ENCODE data around the gene KCNJ4.

The KCNJ4 gene

DNA sequence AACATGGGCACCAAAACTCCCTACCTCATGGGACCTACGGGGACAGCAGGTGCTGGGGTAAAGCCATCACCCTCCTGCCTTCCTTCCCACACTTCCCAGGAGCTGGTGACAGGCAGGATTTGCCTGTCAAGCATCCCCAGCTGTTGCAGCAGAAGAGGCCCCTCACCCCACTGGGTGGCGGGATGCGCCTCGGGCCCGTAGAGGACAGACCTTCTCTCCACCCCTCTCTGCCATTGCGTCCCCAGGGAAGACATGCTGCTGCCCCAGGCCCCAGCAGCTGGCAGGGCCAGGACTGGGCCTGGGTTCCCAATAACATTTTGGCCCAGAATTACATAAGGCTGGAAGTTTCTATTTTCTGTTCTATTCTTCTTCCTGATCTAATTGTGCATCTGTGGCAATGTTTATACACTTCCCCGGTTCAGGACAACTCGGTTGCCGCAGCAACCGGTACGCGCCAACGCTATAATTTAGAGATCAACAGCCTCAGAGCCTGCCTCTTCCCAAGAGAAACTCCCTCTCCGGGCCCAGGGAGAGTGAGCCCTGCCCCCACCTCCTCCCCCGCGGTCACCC is 25.4 kb downstream of the KCNJ4 start:
- no peak for DNase-seq (ENCODE audit: low read depth in 2 of 2)

DNA sequence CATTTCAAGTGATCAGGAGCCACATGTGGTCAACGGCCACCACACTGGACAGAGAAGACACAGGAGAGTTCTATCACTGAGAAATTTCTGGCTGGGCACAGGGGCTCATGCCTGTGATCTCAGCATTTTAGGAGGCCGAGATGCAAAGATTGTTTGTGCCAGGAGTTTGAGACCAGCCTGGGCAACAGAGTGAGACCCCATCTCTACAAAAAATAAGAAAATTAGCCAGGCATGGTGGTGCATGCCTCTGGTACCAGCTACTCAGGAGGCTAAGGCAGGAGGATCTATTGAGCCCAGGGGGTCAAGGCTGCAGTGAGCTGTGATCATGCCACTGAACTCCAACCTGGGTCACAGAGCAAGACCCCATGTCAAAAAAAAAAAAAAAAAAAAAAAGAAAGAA is 26.3 kb downstream of the KCNJ4 start:
- DNase-seq (ENCODE audit: low read depth in 2 of 2), result no peak

GRCh38 chr22:38427940-38428339 is 27.1 kb downstream of the KCNJ4 start:
- no peak for DNase-seq (ENCODE audit: low read depth in 2 of 2)

DNA sequence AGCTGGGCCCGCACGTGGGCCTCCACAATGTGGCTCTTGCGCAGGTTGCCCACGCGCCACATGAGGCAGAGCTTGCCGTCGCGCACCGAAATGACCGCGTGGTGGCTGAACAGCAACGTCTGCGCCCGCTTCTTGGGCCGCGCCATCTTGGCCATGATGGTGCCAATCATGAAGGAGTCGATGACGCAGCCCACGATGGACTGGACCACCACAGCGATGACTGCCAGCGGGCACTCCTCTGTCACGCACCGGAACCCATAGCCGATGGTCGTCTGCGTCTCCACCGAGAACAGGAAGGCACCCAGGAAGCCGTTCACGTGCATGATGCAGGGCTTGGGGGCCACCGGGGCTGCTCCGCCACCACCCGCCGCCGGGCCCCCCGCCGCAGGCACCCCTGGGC is 27.5 kb downstream of the KCNJ4 start:
- DNase-seq (ENCODE audit: low read depth in 2 of 2), result no peak

DNA sequence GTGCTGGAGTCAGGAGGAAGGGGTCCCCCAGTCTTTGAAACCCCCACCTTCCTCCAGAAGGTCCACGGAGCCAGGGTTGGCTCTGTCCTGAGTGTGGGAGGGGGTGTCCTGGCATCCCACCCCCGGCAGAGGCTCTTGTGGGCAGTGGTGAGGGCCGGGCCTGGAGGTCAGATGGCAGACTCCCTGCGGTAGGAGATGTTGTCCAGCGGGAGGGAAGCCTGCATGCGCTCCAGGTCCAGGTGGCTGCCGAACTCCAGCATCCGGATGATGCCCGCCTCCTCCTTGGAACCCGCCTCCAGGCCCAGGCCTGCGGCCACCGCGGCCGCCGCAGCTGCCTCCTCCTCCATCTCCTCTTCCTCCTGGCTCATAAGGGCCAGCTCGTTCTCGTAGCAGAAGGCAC is 28.4 kb downstream of the KCNJ4 start:
- no peak for DNase-seq (ENCODE audit: low read depth in 2 of 2)

GRCh38 chr22:38424525-38425080 is 30.4 kb downstream of the KCNJ4 start:
- no peak for DNase-seq (ENCODE audit: low read depth in 2 of 2)

GRCh38 chr22:38423512-38424503 is 31.2 kb downstream of the KCNJ4 start:
- DNase-seq (ENCODE audit: low read depth in 2 of 2), result no peak

GRCh38 chr22:38422611-38423511 is 32.1 kb downstream of the KCNJ4 start:
- no peak for DNase-seq (ENCODE audit: low read depth in 2 of 2)

DNA sequence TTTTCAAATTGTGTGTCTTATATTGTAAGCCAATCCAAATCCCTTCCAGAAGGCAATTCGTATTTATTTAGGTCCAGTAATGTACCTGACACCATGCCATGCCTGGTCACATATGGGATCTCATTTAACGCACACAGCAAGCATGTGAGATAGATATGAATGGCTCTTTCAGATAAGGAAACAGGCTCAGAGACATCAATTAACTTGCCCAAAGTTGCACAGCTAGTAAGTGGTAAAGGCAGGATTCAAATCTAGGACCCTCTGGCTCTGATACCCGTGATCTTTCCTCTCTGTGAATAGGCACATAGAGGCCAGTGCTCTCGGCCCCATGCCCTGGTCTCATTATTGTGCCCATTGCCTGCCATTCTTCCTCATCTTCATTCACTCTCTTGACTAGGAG is 34.3 kb downstream of the KCNJ4 start:
- DNase-seq (ENCODE audit: low read depth in 2 of 2), result no peak

- no peak for DNase-seq (ENCODE audit: low read depth in 2 of 2)
Measured at GRCh38 chr22:38419858-38420160, 35.2 kb downstream of the KCNJ4 start.

DNA sequence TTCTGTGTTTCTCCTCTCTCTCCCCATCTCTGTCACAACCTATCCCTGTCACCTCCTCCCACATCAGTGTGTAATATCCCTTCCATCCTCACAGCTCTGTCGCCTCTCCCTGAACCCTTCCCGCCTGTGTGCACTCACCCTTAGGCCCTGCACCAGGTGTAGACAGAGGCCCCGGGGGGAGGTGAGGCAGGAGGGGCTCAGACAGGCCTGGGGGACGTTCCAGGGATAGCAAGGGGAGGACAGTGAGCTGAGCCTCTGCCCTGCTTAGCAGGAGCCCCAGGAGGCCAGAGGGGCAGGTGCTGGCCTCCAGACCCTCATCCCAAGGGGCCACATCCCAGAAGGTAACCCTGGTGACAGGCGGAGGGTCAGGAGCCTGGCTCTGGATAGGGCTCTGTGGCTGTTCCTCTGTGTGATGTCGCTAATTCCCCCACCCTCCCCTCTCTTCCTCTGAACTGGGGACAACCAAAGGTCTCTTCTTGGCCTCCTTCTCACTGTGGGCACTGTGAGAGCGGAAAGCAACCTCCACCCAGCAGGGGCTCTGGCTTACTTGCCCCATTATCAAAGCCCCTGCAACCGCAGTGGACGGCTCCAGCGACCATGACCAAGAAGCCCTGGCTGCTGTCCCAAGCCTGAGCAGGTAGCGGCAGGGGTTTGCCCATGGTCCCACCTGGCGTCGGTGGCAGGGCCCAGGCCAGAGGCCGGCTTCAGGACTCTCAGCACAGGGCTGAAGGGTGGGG is 35.7 kb downstream of the KCNJ4 start:
- no peak for DNase-seq (ENCODE audit: low read depth in 2 of 2)

- no peak for DNase-seq (ENCODE audit: low read depth in 2 of 2)
Measured at GRCh38 chr22:38418589-38418988, 36.4 kb downstream of the KCNJ4 start.

- DNase-seq (ENCODE audit: low read depth in 2 of 2), result no peak
Measured at GRCh38 chr22:38417252-38418060, 37.5 kb downstream of the KCNJ4 start.

DNA sequence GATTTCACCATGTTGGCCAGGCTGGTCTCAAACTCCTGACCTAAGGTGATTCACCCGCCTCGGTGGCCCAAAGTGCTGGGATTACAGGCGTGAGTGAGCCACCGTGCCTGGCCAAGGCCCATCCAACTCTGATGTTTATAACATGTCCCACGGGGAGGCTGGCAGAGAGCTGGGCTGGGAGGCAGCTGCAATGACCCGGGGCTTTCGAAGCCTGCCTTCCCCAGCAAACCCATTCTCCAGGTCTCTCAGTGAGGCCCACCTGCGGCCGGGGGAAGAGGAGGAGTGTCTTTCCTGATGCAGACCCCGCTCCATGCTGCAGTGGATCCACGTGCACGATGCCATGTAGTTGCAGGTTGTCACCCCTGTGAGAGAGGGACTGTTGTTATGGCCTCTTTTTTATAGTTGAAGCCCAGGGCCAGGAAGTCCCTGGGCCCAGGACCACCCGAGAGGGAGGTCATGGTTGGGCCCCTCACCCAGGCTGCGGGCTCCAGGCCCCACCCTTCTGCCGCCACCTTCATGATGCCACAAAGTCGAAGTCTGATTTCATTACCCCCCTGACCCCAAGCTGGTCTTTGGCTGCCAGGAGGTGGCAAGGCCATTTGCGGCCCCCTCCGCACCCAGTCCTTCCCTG is 38.3 kb downstream of the KCNJ4 start:
- DNase-seq (ENCODE audit: low read depth in 2 of 2), result no peak

DNA sequence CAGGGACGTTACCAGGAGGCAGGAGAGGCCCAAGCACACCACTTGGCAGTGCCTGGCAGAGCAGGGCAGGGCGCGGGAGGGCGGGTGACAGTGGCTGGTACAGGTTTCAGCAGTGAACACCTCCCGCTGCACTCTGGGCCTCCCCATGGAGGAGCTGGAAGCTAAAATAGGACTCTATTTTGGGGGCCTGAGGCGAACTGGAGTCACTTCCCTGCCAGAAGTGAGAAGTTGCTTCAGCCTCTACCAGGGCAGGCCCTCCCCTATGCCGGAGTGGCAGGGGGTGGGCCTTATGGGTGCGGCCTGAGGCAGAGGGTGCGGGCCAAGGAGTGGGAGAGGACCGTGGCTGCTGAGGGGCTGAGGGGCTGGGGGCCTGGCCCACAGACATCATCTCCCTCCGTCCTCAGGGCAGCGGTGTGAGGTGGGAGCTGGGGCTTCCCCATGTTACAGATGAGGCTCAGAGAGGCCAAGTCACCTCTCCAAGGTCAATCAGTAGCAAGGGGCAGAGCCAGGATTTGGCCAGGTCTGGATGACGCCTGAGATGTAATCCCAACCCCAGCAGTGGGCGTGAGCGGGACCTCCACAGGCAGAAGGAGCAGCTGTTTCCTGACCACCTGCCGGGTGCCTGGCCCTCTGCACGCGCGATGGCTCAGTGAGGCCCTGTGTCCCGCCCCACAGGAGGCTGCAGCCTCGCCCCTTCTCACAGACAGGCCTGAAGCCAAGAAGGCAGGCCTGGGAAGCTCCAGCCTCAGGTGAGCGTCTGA is 39.3 kb downstream of the KCNJ4 start:
- no peak for DNase-seq (ENCODE audit: low read depth in 2 of 2)

- DNase-seq (ENCODE audit: low read depth in 2 of 2), result no peak
Measured at GRCh38 chr22:38415046-38415445, 40.0 kb downstream of the KCNJ4 start.

- DNase-seq (ENCODE audit: low read depth in 2 of 2), result no peak
Measured at GRCh38 chr22:38414009-38414395, 41.0 kb downstream of the KCNJ4 start.

- no peak for DNase-seq (ENCODE audit: low read depth in 2 of 2)
Measured at GRCh38 chr22:38413085-38414008, 41.7 kb downstream of the KCNJ4 start.
